Erythroblast (primary cell): Measurements from ENCODE around the gene TRANK1.

Experiments
- GATA1 ChIP-seq: IDR thresholded peaks from 2 replicates; pipeline ENCODE4 v1.6.1; 2011; ENCODE audit warnings: low read depth, mild to moderate bottlenecking, control low read depth, low read length, moderate library complexity
- POLR2A ChIP-seq: IDR thresholded peaks from 2 replicates; pipeline ENCODE4 v1.6.1; 2011; ENCODE audit warnings: mild to moderate bottlenecking, low read length

- TF ChIP-seq POLR2A (no peak), GATA1 (no peak)
Measured at GRCh38 chr3:36901588-36901987, 43.3 kb downstream of the TRANK1 start.
